ENCODE results near the gene FBXL7.

Gene FBXL7

GRCh38 chr5:15827741-15828140 lies 327.8 kb downstream of the FBXL7 start:
- Histone ChIP-seq H3F3A (ENCODE audit: control insufficient read depth, insufficient read depth) (no peaks in the 10 kb centered on the region), H3K4me3 (ENCODE audit: low read length) (no peak overlapping the region), H3K9me2 (replicated peaks; ENCODE audit: control insufficient read depth, low read length) (no peaks in the 10 kb centered on the region), H3K4me2 (ENCODE audit: low read length) (no peak overlapping the region), H3K79me2 (ENCODE audit: control insufficient read depth, low read length) (no peaks in the 10 kb centered on the region), H3K36me3 (ENCODE audit: control insufficient read depth, low read length) (no peaks in the 10 kb centered on the region), H3K27me3 (ENCODE audit: control insufficient read depth, low read length) (no peaks in the 10 kb centered on the region), H4K20me1 (ENCODE audit: control insufficient read depth, insufficient read depth, low read depth, low read length) (no peaks in the 10 kb centered on the region), H3K27ac (ENCODE audit: low read depth, low read length) (no peak overlapping the region), H3K4me1 (ENCODE audit: control insufficient read depth, low read length) (no peaks in the 10 kb centered on the region), H3K9me3 (ENCODE audit: control insufficient read depth, insufficient read depth, low read length) (no peaks in the 10 kb centered on the region)
- TF ChIP-seq EZH2phosphoT487 (IDR thresholded peaks at IDR 0.05; ENCODE audit: borderline replicate concordance, low read length) (no peak), CTCF (IDR thresholded peaks at IDR 0.05; ENCODE audit: low read depth, low read length, poor library complexity, severe bottlenecking) (no peak)

GRCh38 chr5:15831408-15831807 lies 331.4 kb downstream of the FBXL7 start:
- no peaks in the 10 kb centered on the region for H3K9me2 ChIP-seq (replicated peaks; ENCODE audit: control insufficient read depth, low read length)
- no peak overlapping the region for H3K4me3 ChIP-seq (ENCODE audit: low read length)
- no peak overlapping the region for H3K27ac ChIP-seq (ENCODE audit: low read depth, low read length)
- H3K4me2 ChIP-seq (ENCODE audit: low read length): no peak overlapping the region
- H3K36me3 ChIP-seq (ENCODE audit: control insufficient read depth, low read length): no peaks in the 10 kb centered on the region
- H4K20me1 ChIP-seq (ENCODE audit: control insufficient read depth, insufficient read depth, low read depth, low read length): no peaks in the 10 kb centered on the region
- no peaks in the 10 kb centered on the region for H3K4me1 ChIP-seq (ENCODE audit: control insufficient read depth, low read length)
- no peak for TF ChIP-seq EZH2phosphoT487 (IDR thresholded peaks at IDR 0.05; ENCODE audit: borderline replicate concordance, low read length)
- TF ChIP-seq CTCF (IDR thresholded peaks at IDR 0.05; ENCODE audit: low read depth, low read length, poor library complexity, severe bottlenecking): no peak
- H3K79me2 ChIP-seq (ENCODE audit: control insufficient read depth, low read length): no peaks in the 10 kb centered on the region
- no peaks in the 10 kb centered on the region for H3K27me3 ChIP-seq (ENCODE audit: control insufficient read depth, low read length)
- no peaks in the 10 kb centered on the region for H3K9me3 ChIP-seq (ENCODE audit: control insufficient read depth, insufficient read depth, low read length)
- no peaks in the 10 kb centered on the region for H3F3A ChIP-seq (ENCODE audit: control insufficient read depth, insufficient read depth)

GRCh38 chr5:15833365-15833764 lies 333.4 kb downstream of the FBXL7 start:
- H3K36me3 ChIP-seq (ENCODE audit: control insufficient read depth, low read length): no peaks in the 10 kb centered on the region
- H3K79me2 ChIP-seq (ENCODE audit: control insufficient read depth, low read length): no peaks in the 10 kb centered on the region
- no peak overlapping the region for H3K4me2 ChIP-seq (ENCODE audit: low read length)
- TF ChIP-seq CTCF (IDR thresholded peaks at IDR 0.05; ENCODE audit: low read depth, low read length, poor library complexity, severe bottlenecking) (no peak), EZH2phosphoT487 (IDR thresholded peaks at IDR 0.05; ENCODE audit: borderline replicate concordance, low read length) (no peak)
- no peaks in the 10 kb centered on the region for H4K20me1 ChIP-seq (ENCODE audit: control insufficient read depth, insufficient read depth, low read depth, low read length)
- no peak overlapping the region for H3K4me3 ChIP-seq (ENCODE audit: low read length)
- no peaks in the 10 kb centered on the region for H3F3A ChIP-seq (ENCODE audit: control insufficient read depth, insufficient read depth)
- no peaks in the 10 kb centered on the region for H3K27me3 ChIP-seq (ENCODE audit: control insufficient read depth, low read length)
- H3K9me3 ChIP-seq (ENCODE audit: control insufficient read depth, insufficient read depth, low read length): no peaks in the 10 kb centered on the region
- no peak overlapping the region for H3K27ac ChIP-seq (ENCODE audit: low read depth, low read length)
- no peaks in the 10 kb centered on the region for H3K4me1 ChIP-seq (ENCODE audit: control insufficient read depth, low read length)
- H3K9me2 ChIP-seq (replicated peaks; ENCODE audit: control insufficient read depth, low read length): no peaks in the 10 kb centered on the region
